ENCODE measurements around the gene AP1M1. TPM values are rescaled to one million over a fixed set of nuclear protein-coding genes. Genes with fewer than 3 reads are reported as not detected.

AP1M1 gene
- total RNA-seq, 2 donors from 2014 or later = 35.0 to 51.6 TPM

DNA sequence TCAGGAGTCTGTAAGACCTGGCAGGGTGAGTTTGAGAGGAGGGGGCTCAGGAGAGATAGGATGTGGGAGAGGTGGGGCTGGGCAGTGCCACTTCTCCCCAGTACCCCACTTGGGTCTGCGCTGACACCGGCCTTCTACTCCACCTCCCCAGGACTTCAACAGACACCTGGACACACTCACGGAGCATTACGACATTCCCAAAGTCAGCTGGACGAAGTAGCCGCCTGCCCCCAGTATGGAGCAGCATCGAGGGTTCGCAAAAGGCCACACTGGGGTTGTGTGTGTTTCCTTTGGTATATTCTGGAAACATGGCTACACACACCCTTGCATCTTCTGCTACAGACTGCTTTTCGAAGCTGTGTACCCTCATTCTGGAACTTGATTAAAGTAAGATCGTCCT lies 7.0 kb upstream of the AP1M1 start:
- Mint-ChIP-seq H3K9me3 (no peaks in the 10 kb centered on the region), H3K36me3 (ENCODE audit: low read depth) (peaks cover 57% of the 10 kb centered on the region), H3K4me3 (no peak overlapping the region), H3K4me1 (peaks cover 5% of the 10 kb centered on the region), H3K27me3 (ENCODE audit: insufficient read depth) (no peaks in the 10 kb centered on the region), H3K27ac (no peak overlapping the region)
- no peak for DNase-seq
- Histone ChIP-seq H3K27me3 (ENCODE audit: control insufficient read depth, insufficient read depth, low read length, poor library complexity, severe bottlenecking) (no peaks in the 10 kb centered on the region), H3K9me3 (ENCODE audit: control insufficient read depth, low read length) (no peaks in the 10 kb centered on the region), H3K9ac (ENCODE audit: extremely low read depth, low read length, poor library complexity, severe bottlenecking) (no peak overlapping the region), H3K4me3 (ENCODE audit: low read length) (no peak overlapping the region), H3K27ac (ENCODE audit: low read depth, low read length) (no peak overlapping the region), H3K4me1 (ENCODE audit: control insufficient read depth, insufficient read depth, low read length) (no peaks in the 10 kb centered on the region), H3K36me3 (ENCODE audit: control insufficient read depth, insufficient read depth, low read length) (peaks cover 43% of the 10 kb centered on the region)
- TF ChIP-seq, protein P1, sequence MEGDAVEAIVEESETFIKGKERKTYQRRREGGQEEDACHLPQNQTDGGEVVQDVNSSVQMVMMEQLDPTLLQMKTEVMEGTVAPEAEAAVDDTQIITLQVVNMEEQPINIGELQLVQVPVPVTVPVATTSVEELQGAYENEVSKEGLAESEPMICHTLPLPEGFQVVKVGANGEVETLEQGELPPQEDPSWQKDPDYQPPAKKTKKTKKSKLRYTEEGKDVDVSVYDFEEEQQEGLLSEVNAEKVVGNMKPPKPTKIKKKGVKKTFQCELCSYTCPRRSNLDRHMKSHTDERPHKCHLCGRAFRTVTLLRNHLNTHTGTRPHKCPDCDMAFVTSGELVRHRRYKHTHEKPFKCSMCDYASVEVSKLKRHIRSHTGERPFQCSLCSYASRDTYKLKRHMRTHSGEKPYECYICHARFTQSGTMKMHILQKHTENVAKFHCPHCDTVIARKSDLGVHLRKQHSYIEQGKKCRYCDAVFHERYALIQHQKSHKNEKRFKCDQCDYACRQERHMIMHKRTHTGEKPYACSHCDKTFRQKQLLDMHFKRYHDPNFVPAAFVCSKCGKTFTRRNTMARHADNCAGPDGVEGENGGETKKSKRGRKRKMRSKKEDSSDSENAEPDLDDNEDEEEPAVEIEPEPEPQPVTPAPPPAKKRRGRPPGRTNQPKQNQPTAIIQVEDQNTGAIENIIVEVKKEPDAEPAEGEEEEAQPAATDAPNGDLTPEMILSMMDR (conservative IDR thresholded peaks at IDR 0.05) = no peak
- WGBS, 2 experiments (ENCODE audit: insufficient coverage in 1 of 2, insufficient read length in 1 of 2) = 90 to 97% methylated on average over 5 to 10 of the region's 10 CpGs

DNA sequence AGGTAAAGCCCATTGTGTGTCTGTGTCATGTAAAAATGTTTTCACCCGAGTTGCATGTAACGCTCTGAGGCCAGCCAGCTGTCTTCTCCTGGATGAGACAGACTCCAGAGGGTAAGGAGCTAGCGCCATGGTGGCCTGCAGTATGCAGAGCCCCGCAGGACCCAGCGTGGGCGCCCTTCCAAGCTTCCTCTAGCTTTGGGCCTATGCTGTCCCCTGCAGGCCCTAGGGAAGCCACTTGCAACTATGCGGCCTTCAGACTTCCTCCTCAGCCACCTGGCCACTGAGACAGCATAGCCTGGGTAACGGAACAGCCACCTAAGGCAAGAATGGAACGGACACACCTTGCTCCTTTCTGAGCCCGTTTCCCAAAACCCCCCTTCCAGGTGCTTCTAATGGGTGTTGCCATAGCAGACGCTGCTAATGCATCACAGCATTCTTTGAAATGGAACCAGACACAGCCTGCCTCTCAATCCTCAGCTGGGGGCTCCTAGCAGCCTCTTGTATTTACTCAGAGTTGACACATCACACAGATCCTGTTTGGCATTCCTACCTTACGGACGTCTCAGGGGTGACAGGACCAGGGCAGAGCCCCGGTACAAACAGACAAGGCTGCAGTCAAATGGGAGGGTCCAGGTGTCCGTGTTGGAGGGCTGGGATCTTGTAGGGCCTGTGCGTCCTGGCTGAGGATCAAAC lies 6.3 kb upstream of the AP1M1 start:
- Histone ChIP-seq H3K36me3 (ENCODE audit: control insufficient read depth, insufficient read depth, low read length) (peaks cover 43% of the 10 kb centered on the region), H3K4me1 (ENCODE audit: control insufficient read depth, insufficient read depth, low read length) (peaks cover 4% of the 10 kb centered on the region), H3K27me3 (ENCODE audit: control insufficient read depth, insufficient read depth, low read length, poor library complexity, severe bottlenecking) (no peaks in the 10 kb centered on the region), H3K4me3 (ENCODE audit: low read length) (no peak overlapping the region), H3K27ac (ENCODE audit: low read depth, low read length) (no peak overlapping the region), H3K9me3 (ENCODE audit: control insufficient read depth, low read length) (no peaks in the 10 kb centered on the region), H3K9ac (ENCODE audit: extremely low read depth, low read length, poor library complexity, severe bottlenecking) (no peak overlapping the region)
- Mint-ChIP-seq H3K27me3 (ENCODE audit: insufficient read depth) (no peaks in the 10 kb centered on the region), H3K9me3 (no peaks in the 10 kb centered on the region), H3K36me3 (ENCODE audit: low read depth) (peaks cover 56% of the 10 kb centered on the region), H3K4me3 (no peak overlapping the region), H3K27ac (no peak overlapping the region), H3K4me1 (peaks cover 9% of the 10 kb centered on the region)
- TF ChIP-seq, protein P1 (conservative IDR thresholded peaks at IDR 0.05) = peak; percentile 37
- 91 to 97% methylated on average over 15 to 16 of the region's 16 CpGs for WGBS, 2 experiments (ENCODE audit: insufficient coverage in 1 of 2, insufficient read length in 1 of 2)
- peak; percentile 54 for DNase-seq

DNA sequence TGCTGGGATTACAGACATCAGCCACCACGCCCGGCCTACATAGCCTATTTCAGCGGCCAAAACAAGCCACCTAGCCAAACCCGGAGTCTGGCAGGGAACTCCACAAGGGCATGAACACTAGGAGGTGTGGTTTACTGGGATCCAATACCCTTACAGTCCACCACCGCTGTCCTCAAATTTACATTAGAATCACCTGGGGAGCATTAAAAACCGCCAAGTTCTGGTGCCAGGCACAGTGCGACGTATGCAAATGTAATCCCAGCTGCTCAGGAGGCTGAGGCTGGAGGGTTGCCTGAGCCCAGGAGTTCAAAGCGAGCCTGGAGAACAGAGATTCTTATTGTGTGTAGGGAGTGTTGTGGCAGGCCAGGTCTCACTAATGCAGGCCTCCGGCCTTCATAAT lies 4.2 kb upstream of the AP1M1 start:
- no peak overlapping the region for H3K4me3 ChIP-seq (ENCODE audit: low read length)
- WGBS, 2 experiments (ENCODE audit: insufficient coverage in 1 of 2, insufficient read length in 1 of 2) = 81 to 83% methylated on average over 7 to 10 of the region's 10 CpGs
- no peak overlapping the region for H3K4me3 Mint-ChIP-seq

More for the DNA sequence above, 4.2 kb upstream of the AP1M1 start:
- Mint-ChIP-seq H3K27ac (peak overlapping the region; percentile 67), H3K9me3 (no peaks in the 10 kb centered on the region), H3K36me3 (ENCODE audit: low read depth) (peaks cover 40% of the 10 kb centered on the region), H3K27me3 (ENCODE audit: insufficient read depth) (no peaks in the 10 kb centered on the region), H3K4me1 (peaks cover 18% of the 10 kb centered on the region)
- peaks cover 34% of the 10 kb centered on the region for H3K36me3 ChIP-seq (ENCODE audit: control insufficient read depth, insufficient read depth, low read length)
- H3K9ac ChIP-seq (ENCODE audit: extremely low read depth, low read length, poor library complexity, severe bottlenecking) = no peak overlapping the region
- H3K4me1 ChIP-seq (ENCODE audit: control insufficient read depth, insufficient read depth, low read length) = peaks cover 4% of the 10 kb centered on the region
- TF ChIP-seq, protein P1 (conservative IDR thresholded peaks at IDR 0.05) = no peak
- H3K27ac ChIP-seq (ENCODE audit: low read depth, low read length) = no peak overlapping the region
- no peaks in the 10 kb centered on the region for H3K9me3 ChIP-seq (ENCODE audit: control insufficient read depth, low read length)
- H3K27me3 ChIP-seq (ENCODE audit: control insufficient read depth, insufficient read depth, low read length, poor library complexity, severe bottlenecking) = no peaks in the 10 kb centered on the region
- DNase-seq = peak; percentile 59

All from endodermal cell (in vitro differentiated cells).